HL-60 (cell line): ENCODE measurements around the gene EFCAB8.

Experiments
- DNase-seq, 2 experiments: peaks; one replicate each; pipeline ENCODE4 v3.0.0-alpha.2; 2010 to 2020; ENCODE audit warnings: low read depth in 1 of 2, low spot score in 1 of 2
- H3K27ac ChIP-seq: fragments of 250-450 bp; sonication (Bioruptor Pico); replicated peaks from 2 replicates; pipeline ENCODE4 v1.5.1; 2020; ENCODE audit warnings: mild to moderate bottlenecking, moderate library complexity
- H3K27me3 ChIP-seq: fragments of 250-450 bp; sonication (Bioruptor Pico); 2 replicates; pipeline ENCODE4 v1.5.1; 2021; ENCODE audit warnings: mild to moderate bottlenecking, moderate library complexity; ENCODE audit not compliant: insufficient read depth, poor library complexity, severe bottlenecking
- H3K4me3 ChIP-seq: replicated peaks from 2 replicates; pipeline ENCODE4 v1.5.1; 2011; ENCODE audit warnings: mild to moderate bottlenecking, control low read depth, low read length; ENCODE audit not compliant: insufficient read depth
- GABPA ChIP-seq: IDR thresholded peaks from 2 replicates; pipeline ENCODE4 v1.6.1; 2012; ENCODE audit warnings: low read depth
- POLR2AphosphoS5 ChIP-seq: IDR thresholded peaks from 2 replicates; pipeline ENCODE4 v1.6.1; 2012; ENCODE audit warnings: low read depth
- SPI1 ChIP-seq: IDR thresholded peaks from 2 replicates; pipeline ENCODE4 v1.6.1; 2012; ENCODE audit warnings: low read depth, mild to moderate bottlenecking, borderline replicate concordance
- TF ChIP-seq, protein P1 (sequence below): IDR thresholded peaks from 2 replicates; pipeline ENCODE4 v1.6.1; 2012; ENCODE audit warnings: low read depth; ENCODE audit not compliant: insufficient replicate concordance
- TF ChIP-seq, protein P2 (sequence below): IDR thresholded peaks from one replicate; pipeline ENCODE4 v1.5.1; 2011; ENCODE audit warnings: low read length, control low read depth, inconsistent platforms; ENCODE audit not compliant: insufficient read depth

EFCAB8 gene

DNA sequence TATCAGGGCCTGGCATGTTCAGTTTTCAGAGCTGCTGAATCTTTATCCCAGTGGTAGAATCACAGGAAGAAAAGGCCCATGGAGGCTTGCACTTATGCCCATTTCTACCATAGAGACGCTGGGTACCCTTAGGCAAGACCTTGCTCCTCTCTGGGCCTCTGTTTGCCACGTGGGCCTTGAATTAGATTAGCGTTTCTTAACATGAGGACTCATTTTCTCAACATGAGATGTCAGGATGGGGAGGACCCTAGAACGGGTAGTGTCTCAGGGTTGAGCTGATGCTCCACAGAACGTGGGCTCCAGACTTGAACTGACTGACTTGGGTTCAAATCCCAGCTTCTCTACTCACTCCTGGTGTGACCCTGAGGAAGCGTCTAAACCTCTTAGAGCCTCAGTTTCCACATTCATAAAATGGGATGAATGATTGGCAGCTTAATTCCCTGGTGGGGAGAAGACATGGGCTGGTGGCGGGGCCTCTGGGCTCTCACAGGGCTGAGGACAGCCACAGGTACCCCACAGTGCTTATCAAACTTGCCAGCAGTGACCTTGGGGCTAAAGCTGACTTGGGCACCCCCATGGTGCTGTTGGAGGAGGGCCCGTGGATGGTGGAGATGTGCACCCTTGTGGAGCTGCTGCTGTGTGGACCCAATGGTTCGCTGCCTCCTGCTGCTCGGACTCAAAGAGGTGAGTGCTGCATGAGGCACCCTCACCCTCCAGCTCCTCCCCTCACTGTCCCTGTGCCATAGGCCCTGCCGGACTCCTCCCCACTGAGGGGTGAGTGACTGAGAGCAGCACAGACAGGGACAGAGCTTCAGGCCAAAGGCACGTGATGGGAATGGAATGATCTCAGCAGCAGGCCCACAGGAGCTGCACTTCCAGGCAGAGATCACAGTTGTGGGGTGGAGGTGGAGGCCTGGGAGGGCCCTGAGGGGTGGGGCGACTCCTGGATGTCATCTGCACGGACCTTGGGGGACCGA is 117.3 kb downstream of the EFCAB8 start:
- no peak overlapping the region for H3K27ac ChIP-seq
- TF ChIP-seq, protein P1, sequence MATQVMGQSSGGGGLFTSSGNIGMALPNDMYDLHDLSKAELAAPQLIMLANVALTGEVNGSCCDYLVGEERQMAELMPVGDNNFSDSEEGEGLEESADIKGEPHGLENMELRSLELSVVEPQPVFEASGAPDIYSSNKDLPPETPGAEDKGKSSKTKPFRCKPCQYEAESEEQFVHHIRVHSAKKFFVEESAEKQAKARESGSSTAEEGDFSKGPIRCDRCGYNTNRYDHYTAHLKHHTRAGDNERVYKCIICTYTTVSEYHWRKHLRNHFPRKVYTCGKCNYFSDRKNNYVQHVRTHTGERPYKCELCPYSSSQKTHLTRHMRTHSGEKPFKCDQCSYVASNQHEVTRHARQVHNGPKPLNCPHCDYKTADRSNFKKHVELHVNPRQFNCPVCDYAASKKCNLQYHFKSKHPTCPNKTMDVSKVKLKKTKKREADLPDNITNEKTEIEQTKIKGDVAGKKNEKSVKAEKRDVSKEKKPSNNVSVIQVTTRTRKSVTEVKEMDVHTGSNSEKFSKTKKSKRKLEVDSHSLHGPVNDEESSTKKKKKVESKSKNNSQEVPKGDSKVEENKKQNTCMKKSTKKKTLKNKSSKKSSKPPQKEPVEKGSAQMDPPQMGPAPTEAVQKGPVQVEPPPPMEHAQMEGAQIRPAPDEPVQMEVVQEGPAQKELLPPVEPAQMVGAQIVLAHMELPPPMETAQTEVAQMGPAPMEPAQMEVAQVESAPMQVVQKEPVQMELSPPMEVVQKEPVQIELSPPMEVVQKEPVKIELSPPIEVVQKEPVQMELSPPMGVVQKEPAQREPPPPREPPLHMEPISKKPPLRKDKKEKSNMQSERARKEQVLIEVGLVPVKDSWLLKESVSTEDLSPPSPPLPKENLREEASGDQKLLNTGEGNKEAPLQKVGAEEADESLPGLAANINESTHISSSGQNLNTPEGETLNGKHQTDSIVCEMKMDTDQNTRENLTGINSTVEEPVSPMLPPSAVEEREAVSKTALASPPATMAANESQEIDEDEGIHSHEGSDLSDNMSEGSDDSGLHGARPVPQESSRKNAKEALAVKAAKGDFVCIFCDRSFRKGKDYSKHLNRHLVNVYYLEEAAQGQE = no peak
- TF ChIP-seq GABPA = no peak
- no peak for TF ChIP-seq POLR2AphosphoS5
- TF ChIP-seq SPI1 = no peak
- TF ChIP-seq, protein P2, sequence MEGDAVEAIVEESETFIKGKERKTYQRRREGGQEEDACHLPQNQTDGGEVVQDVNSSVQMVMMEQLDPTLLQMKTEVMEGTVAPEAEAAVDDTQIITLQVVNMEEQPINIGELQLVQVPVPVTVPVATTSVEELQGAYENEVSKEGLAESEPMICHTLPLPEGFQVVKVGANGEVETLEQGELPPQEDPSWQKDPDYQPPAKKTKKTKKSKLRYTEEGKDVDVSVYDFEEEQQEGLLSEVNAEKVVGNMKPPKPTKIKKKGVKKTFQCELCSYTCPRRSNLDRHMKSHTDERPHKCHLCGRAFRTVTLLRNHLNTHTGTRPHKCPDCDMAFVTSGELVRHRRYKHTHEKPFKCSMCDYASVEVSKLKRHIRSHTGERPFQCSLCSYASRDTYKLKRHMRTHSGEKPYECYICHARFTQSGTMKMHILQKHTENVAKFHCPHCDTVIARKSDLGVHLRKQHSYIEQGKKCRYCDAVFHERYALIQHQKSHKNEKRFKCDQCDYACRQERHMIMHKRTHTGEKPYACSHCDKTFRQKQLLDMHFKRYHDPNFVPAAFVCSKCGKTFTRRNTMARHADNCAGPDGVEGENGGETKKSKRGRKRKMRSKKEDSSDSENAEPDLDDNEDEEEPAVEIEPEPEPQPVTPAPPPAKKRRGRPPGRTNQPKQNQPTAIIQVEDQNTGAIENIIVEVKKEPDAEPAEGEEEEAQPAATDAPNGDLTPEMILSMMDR = no peak
- DNase-seq = no peak
- no peaks in the 10 kb centered on the region for H3K27me3 ChIP-seq
- no peak overlapping the region for H3K4me3 ChIP-seq

DNA sequence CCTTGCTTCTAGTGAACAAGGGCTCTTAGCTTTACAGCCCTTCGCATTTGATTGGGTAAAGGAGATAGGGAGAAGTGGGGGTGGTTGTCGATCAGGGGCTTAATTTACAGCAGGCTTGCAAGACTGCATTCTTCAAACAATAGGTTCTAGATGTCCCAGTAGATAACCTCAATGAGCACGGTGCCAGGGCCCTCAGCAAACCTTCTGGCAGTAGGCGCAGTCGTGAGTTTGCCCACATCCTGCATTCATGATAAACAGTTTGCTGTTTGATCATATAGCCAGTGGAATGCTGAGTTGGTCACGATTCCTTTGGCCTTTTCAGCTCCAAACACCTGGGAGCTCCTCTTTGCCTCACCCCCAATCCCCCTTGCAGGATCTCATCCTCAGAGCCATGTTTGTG is 118.0 kb downstream of the EFCAB8 start:
- TF ChIP-seq, protein P1 = no peak
- TF ChIP-seq SPI1 = no peak
- Histone ChIP-seq H3K27ac (no peak overlapping the region), H3K4me3 (no peak overlapping the region), H3K27me3 (no peaks in the 10 kb centered on the region)
- no peak for DNase-seq

DNA sequence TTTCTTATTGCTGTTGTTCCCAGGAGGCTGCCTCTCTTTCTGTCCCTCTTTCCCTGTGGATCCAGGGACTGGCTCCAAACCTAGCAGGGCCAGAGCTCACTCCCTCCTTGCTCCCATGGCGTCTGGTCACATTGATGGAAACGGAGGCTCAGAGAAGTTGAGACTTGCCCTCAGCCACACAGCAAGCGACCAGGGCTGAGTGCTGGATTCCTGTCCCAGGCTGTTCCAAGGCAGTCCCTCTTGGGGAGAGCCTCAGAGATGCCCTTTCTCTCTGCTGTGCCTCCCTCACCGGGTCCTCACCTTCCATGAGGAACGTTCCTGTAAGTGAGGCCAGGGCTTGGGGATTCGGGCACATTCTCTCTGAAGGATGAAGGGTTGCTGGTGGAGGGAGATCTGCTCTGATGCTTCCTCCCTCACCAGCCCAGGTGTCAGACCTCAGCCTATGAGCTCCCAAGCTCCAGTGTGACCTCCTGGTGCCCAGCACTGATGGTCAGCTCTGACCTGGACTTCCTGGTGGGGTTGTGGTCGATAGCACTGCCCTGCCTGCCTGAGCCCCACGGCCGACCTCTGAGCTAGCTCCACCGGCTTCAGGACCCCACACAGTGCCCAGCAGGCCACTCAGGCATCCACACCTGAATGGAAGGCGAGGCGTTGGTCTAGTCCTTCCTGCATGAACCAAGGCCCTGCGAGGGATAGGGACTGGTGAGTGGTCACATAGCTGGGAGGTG is 118.7 kb downstream of the EFCAB8 start:
- Histone ChIP-seq H3K27me3 (no peaks in the 10 kb centered on the region), H3K4me3 (no peak overlapping the region), H3K27ac (no peak overlapping the region)
- TF ChIP-seq SPI1 (no peak), POLR2AphosphoS5 (no peak), GABPA (no peak)
- TF ChIP-seq, protein P1 = no peak
- TF ChIP-seq, protein P2 = no peak
- DNase-seq = no peak
